PC-9 (cell line): ENCODE measurements around the gene ATP2B3.

Experiments used
- CTCF ChIP-seq: fragments of 200-600 bp; sonication (generic); conservative IDR thresholded peaks from 2 replicates; pipeline ENCODE4 v1.6.1; 2017; ENCODE audit warnings: mixed run types, antibody characterized with exemption, mild to moderate bottlenecking, moderate library complexity
- EZH2 ChIP-seq: fragments of 200-600 bp; sonication (generic); IDR thresholded peaks from 2 replicates; pipeline ENCODE4 v1.8.0; 2017; ENCODE audit warnings: antibody characterized with exemption, low read depth

DNA sequence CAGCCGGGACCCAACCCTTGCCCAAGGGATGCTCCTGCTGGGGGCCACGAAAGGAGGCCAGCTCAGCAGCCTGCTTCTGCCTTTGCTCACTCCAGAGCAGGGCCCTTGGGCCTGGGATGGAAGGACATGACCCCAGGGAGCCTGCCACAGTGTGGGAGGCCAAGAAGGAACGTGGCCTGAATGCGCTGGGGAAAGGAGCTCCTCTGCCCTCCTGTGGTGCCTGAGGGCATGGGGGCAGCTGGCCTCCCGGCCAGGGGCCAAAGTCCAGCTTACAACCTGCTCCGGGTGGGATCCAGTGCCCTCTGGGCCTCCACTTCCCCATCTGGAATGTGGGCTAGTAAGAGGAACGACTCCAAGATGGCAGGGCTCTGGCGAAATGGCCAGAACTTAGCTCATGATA is 2.0 kb upstream of the ATP2B3 start:
- TF ChIP-seq CTCF (no peak), EZH2 (no peak)
